Transverse colon (tissue), 3 donors: ENCODE measurements around the gene IRAG1.

Source experiments
- POLR2A ChIP-seq: fragments of 450-650 bp; IDR thresholded peaks from one replicate; pipeline ENCODE4 v1.6.1; 2016; ENCODE audit warnings: antibody characterized with exemption, mild to moderate bottlenecking, moderate library complexity
- POLR2AphosphoS5 ChIP-seq, 3 donors: sonication (generic); formaldehyde crosslinking; IDR thresholded peaks; one replicate each; pipeline ENCODE4 v1.6.1; 2016; ENCODE audit warnings: antibody characterized with exemption in 3 of 3

DNA sequence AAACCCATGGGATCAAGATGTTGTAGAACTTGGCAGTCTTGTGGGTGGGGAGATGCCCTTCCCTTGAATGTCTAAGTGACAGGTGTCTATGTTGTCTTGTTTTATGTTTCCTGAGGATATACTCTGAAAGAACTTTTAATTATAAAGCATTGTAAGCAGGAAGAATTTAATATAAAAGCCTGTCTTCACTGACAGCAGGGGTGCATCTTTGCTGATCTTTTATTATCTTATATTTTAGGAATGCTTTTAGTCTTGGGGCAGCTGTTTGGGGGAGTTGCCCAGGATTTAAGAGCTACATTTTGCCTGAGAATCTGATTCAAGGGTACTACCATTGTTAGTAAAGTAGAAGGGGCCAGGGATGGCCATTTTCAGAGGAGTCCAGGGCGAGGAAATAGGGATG is 43.4 kb downstream of the IRAG1 start:
- no peak for TF ChIP-seq POLR2A
- no peak for TF ChIP-seq POLR2AphosphoS5 (IDR thresholded peaks at IDR 0.05)
